Measurements from ENCODE around the gene SLC24A3.

SLC24A3 gene

DNA sequence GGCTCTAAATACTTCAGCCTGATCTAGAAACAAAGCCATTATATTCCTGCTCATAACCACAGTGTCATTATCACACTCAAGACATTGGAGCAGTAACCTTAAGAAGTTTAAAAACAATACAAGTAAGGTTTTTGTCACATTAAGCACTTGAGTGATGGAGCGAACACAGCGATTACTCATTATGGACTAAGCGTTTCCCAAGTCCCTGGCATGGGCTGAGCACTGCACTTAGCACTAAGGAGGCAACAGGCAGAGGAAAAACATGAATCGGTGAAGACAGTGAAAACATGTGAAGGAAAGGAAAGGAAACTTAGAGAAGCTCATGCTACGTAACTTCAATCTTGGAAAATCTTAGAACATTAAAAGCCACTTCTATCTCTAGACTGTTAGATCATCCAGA, 108.7 kb downstream of the SLC24A3 start:
- no peaks in the 10 kb centered on the region for H3K27me3 ChIP-seq
- peaks cover 31 to 37% of the 10 kb centered on the region in 2 experiments for H3K4me1 ChIP-seq (ENCODE audit: control insufficient read depth in 1 of 2, insufficient read depth in 1 of 2, low read depth in 1 of 2, low read length in 1 of 2)
- TF ChIP-seq, protein P1, sequence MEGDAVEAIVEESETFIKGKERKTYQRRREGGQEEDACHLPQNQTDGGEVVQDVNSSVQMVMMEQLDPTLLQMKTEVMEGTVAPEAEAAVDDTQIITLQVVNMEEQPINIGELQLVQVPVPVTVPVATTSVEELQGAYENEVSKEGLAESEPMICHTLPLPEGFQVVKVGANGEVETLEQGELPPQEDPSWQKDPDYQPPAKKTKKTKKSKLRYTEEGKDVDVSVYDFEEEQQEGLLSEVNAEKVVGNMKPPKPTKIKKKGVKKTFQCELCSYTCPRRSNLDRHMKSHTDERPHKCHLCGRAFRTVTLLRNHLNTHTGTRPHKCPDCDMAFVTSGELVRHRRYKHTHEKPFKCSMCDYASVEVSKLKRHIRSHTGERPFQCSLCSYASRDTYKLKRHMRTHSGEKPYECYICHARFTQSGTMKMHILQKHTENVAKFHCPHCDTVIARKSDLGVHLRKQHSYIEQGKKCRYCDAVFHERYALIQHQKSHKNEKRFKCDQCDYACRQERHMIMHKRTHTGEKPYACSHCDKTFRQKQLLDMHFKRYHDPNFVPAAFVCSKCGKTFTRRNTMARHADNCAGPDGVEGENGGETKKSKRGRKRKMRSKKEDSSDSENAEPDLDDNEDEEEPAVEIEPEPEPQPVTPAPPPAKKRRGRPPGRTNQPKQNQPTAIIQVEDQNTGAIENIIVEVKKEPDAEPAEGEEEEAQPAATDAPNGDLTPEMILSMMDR (IDR thresholded peaks at IDR 0.05): no peak
- H3K36me3 ChIP-seq: no peaks in the 10 kb centered on the region
- no peak overlapping the region for H3K4me3 ChIP-seq (ENCODE audit: low read depth in 1 of 2, low read length in 1 of 2)
- H3K27ac ChIP-seq: no peak overlapping the region
- no peaks in the 10 kb centered on the region for H3K9me3 ChIP-seq

DNA sequence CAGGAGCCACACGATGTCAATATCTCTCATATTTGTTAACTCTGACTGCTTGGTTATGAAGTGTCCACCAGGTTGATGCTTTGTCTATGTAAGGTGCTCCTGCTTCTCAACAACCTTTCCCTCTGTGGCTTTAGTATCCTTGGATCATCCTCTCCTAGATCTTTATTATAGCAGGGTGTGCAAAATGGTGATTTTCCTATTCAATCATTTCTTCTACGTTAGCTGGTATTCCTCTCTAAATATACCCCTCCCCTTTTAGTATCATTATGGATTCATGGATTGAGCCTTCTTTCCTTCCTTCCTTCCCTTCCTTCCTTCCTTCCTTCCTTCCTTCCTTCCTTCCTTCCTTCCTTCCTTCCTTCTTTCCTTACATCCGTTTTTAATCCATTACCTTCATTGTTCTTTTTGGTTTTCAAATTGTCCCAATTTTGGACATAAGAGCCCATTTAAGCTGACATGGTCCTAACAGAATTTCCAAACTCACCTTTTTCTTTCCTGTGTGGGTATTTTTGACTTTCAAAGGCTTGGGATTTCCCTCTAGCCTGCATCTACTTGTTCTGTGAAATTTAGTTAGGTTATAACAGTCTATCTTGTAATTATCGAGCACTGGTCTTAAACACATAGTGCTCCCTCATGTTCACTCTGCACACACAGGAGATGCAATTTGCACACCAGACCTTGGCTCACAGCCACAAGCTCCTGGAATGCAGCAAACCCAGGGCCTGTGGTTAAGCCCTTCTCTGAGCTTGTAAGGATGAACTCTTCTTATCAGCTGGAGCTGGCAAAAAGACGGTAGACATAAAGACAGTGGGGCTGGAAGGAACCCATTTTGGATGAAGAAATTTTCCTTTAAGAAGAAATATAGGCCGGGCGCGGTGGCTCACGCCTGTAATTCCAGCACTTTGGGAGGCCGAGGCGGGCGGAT, 109.9 kb downstream of the SLC24A3 start:
- TF ChIP-seq, protein P1 (IDR thresholded peaks at IDR 0.05): no peak
- peaks cover 31 to 35% of the 10 kb centered on the region in 2 experiments for H3K4me1 ChIP-seq (ENCODE audit: control insufficient read depth in 1 of 2, insufficient read depth in 1 of 2, low read depth in 1 of 2, low read length in 1 of 2)
- no peak overlapping the region for H3K27ac ChIP-seq
- H3K36me3 ChIP-seq: no peaks in the 10 kb centered on the region
- H3K9me3 ChIP-seq: no peaks in the 10 kb centered on the region
- no peak overlapping the region for H3K4me3 ChIP-seq (ENCODE audit: low read depth in 1 of 2, low read length in 1 of 2)
- no peaks in the 10 kb centered on the region for H3K27me3 ChIP-seq

DNA sequence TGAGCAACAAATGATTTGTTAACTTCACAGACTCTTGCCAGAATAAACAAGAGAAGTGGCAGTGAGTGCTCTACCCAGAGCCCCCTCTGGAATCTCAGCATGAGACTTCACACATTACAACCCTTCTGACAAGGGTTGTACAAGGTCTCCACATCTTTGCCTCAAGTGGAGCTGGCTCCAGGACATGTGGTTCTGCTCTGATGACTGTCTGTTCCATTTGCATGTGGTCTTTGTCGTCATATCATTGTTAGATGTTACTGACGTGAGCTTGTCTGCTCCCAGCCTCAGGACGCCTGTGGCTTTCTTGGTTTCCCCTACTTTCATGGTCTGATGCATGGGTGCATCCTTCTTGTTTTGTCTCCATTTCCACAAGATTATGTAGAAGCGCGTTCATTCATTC, 115.0 kb downstream of the SLC24A3 start:
- Histone ChIP-seq H3K4me1 (ENCODE audit: control insufficient read depth in 1 of 2, insufficient read depth in 1 of 2, low read depth in 1 of 2, low read length in 1 of 2) (peaks cover 7 to 9% of the 10 kb centered on the region in 2 experiments), H3K27me3 (no peaks in the 10 kb centered on the region), H3K9me3 (no peaks in the 10 kb centered on the region), H3K36me3 (no peaks in the 10 kb centered on the region), H3K27ac (no peak overlapping the region), H3K4me3 (ENCODE audit: low read depth in 1 of 2, low read length in 1 of 2) (no peak overlapping the region)
- TF ChIP-seq, protein P1 (IDR thresholded peaks at IDR 0.05): no peak

DNA sequence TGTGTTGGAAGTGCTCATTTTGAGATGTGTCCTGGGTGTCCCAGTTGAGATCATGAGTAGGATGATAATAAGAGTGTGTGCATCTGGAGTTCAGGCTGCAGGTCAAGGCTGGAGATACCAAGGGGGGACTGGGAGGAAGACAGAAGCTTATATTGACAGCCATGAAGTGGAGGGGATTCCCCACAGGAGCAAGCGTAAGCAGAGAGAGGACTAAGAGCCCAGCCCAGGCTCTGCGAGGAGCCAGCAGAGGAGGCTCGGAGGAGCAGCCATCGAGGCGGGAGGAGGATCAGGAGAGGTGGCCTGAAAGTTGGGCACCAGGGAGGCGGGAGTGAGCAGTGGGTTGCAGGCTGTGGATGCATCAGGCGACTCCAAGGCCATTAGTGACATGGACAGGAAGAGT, 116.2 kb downstream of the SLC24A3 start:
- TF ChIP-seq, protein P1 (IDR thresholded peaks at IDR 0.05): no peak

DNA sequence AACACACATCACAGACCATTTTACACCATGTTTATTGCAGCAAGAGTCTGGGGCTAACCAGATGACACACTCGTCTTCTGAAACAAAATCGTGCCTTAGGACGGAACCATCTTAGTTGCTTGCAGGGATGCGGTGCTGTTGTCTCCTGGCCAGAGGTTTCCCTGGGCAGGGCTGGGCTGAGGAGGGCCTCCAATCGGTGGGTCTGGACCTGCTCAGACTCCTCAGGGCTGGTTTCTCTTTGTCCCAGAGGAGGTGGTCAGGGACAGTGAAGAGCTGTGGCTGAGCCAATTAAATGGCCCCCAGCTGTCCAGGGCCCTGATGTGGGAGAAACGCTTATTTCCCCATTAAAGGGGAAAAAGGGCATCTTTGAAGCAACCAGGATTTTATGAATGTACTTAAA, 117.6 kb downstream of the SLC24A3 start:
- no peak overlapping the region for H3K27ac ChIP-seq
- TF ChIP-seq, protein P1 (IDR thresholded peaks at IDR 0.05): no peak
- H3K9me3 ChIP-seq: no peaks in the 10 kb centered on the region
- no peaks in the 10 kb centered on the region for H3K36me3 ChIP-seq
- H3K27me3 ChIP-seq: no peaks in the 10 kb centered on the region
- peaks cover 14 to 19% of the 10 kb centered on the region in 2 experiments for H3K4me1 ChIP-seq (ENCODE audit: control insufficient read depth in 1 of 2, insufficient read depth in 1 of 2, low read depth in 1 of 2, low read length in 1 of 2)
- no peak overlapping the region for H3K4me3 ChIP-seq (ENCODE audit: low read depth in 1 of 2, low read length in 1 of 2)

More for the DNA sequence above, 116.2 kb downstream of the SLC24A3 start:
- H3K27ac ChIP-seq: no peak overlapping the region
- H3K27me3 ChIP-seq: no peaks in the 10 kb centered on the region
- no peaks in the 10 kb centered on the region for H3K9me3 ChIP-seq
- H3K4me3 ChIP-seq (ENCODE audit: low read depth in 1 of 2, low read length in 1 of 2): no peak overlapping the region
- H3K4me1 ChIP-seq (ENCODE audit: control insufficient read depth in 1 of 2, insufficient read depth in 1 of 2, low read depth in 1 of 2, low read length in 1 of 2): peaks cover 14 to 18% of the 10 kb centered on the region in 2 experiments
- H3K36me3 ChIP-seq: no peaks in the 10 kb centered on the region
